HG02970 (cell line): ENCODE data around the gene ARID1B.
A peak's percentile ranks its signal among the peaks of the same experiment; 100 is the strongest.

Experiments used
- ATAC-seq: cut with Tn5 transposase; IDR thresholded peaks from one replicate; pipeline ENCODE4 v1.9.1; 2021; ENCODE audit warnings: mild to moderate bottlenecking, moderate library complexity, moderate number of reproducible peaks; ENCODE audit not compliant: unreplicated experiment, low FRiP score

Gene ARID1B

DNA sequence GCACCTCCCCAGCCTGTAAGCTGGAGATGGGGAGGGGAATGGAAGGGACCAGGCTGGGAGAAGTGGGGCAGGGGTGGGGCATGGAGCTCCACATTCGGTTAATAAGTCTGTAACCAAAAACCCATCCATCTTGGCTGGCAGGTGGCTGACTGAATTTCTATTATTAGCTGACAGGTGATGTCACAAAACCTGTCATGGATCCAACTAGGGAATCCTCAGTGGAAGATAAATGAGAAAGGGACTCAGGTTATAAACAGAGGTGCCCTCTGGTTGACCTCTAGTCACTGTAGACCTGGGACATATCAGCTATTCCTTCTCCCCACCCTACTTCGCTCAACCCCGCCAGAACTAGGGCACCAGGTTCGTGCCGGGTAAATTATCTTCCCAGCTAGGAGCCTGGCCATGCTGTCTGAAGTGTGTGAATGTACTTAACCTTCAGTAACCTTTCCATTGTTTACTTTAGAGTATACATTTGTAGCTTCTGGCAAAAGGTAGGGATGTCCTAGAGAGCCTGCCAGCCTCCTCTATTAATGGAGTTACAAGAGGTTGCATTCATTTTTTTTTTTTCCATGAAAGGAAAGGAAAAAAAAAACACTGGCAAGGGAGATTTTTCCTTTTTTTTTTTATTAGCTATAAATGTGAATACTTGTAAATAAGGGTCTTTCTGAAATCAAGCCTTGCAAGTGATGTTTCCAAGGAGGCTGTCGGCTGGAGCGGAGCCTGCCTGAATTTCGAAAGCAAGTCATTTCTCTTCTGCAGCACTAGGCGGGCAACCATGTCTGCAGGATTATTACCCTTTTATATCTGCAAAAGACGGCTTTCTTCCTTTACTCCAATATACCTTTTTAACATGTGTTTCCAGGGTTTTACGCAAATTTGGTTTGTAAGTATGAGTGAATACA, 410.3 kb downstream of the ARID1B start:
- ATAC-seq: no peak

DNA sequence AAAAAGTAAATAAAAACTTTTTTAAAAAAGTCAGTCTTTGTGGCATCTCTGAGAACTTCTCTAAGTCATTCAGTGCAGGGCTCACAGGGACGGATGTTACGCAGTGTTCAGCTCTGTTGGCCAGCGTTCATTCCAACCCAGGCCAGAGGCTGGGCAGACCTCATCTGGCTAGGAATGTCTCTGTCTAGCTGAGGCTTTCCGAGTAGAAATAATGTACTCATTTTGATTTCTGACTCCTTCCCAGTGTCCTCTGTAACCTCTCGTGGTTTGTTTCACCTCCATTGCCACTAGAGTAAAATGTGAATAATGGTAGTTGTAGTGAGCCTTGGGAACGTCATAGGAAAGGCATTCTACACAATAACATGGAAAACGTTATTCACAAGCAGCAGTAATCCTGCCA, 411.0 kb downstream of the ARID1B start:
- no peak for ATAC-seq

DNA sequence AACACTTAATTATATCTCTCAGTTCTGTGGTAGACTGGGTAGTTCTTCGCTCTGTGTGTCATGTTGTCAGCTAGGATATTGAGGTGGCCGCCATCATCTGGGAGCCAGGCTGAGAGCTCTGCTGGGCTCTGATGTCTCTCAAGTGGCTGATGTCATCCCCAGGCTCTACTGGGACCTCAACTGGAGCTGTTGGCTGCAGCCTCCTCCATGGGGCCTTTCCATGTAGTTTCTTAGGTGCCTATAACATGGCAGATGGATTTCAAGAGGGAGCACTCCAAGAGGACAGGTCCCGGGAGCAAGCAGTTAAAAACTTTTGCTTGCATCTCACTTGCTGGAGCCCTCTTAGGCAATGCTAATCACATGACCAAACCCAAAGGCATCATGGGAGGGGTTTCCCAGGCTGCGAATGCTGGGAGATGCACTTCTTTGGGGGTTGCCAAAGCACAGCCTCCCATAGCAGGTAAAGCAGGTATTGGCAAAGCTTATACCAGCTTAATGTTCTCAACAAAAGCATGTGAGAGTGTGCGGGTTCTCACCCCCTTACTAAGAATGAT, 416.3 kb downstream of the ARID1B start:
- ATAC-seq: no peak

DNA sequence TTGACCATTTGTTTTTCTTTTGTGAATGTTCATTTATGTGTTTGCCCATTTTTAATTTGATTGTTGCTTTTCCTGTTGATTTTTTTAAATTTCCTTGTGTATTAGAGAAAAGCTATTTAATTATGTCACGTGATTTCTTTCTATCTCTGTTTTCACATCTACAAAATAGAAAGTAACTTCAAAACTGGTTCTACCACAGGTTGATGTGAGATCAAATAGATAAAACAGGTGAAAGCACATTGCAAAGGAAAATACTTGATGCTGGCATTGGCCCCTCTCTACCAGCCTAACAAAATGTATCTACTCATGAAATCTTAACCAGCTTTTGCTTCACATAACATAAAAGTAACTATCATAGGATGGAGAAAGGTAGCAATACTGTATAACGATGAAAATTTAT, 416.9 kb downstream of the ARID1B start:
- no peak for ATAC-seq

GRCh38 chr6:157194643-157195042, 417.5 kb downstream of the ARID1B start:
- no peak for ATAC-seq

GRCh38 chr6:157196391-157196790, 419.2 kb downstream of the ARID1B start:
- ATAC-seq: no peak

DNA sequence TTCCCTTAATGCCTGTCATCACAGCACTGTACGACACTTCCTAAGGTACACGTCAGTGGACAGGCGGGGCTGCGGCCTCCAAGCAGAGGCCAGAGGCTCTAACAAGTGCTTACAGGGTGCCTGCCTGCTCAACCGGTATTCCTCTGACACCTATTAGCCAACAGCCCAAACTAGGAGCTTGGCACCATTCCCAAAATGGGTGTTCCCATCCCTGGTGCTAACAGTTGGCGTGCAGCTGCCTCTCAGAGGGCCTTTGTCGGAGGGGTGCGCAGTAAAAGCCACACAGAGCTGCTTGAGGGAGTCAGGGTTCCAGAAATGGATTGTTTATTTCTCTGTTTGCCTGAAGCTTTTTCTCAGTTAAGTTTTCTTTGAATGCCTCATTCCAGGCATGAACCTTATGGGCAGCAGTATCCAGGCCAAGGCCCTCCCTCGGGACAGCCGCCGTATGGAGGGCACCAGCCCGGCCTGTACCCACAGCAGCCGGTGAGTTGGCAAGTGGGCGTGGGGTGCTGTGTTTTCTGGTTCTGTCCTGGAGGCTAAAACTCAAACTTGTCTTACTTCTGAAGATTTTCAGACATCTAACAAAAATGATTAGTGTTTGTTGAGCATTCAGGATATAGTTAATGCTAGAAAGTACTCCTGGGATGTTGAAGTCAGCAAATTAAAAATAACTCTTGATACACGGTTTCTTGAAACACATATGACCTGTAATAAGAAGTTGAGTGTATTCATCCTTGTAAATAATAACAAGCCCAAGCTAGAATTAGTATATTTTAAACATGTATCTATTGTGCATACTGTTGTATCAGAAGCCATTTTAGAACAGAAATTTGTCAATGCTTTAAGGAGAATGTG, 421.5 kb downstream of the ARID1B start:
- no peak for ATAC-seq

DNA sequence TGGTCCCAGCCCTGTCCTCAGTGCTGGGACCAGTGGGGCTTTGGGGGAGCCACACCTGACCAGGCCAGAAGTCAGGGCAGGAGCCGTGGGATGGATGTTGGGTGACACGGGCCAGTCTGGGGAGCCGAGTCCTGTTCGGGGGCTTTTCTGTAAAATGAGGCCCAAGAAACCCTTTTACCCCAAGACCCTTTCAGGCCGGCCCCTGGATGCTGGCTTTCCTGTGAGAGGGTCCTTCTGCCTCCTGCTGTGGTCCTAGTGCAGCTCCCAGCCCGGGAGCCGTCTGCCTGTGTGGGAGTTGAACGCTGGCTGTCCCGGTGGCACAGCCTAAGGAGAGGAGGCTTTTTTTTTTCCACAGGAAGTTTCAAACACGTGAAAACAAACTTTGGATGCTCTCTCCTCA, 422.9 kb downstream of the ARID1B start:
- ATAC-seq: no peak

DNA sequence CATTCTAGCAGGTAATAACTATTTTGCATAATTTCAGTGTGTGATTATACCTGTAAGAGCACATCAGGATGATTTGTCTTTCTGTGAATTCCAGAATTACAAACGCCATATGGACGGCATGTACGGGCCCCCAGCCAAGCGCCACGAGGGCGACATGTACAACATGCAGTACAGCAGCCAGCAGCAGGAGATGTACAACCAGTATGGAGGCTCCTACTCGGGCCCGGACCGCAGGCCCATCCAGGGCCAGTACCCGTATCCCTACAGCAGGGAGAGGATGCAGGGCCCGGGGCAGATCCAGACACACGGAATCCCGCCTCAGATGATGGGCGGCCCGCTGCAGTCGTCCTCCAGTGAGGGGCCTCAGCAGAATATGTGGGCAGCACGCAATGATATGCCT, 423.4 kb downstream of the ARID1B start:
- ATAC-seq: no peak

- ATAC-seq: no peak
Measured at GRCh38 chr6:157201083-157201482, 423.9 kb downstream of the ARID1B start.

DNA sequence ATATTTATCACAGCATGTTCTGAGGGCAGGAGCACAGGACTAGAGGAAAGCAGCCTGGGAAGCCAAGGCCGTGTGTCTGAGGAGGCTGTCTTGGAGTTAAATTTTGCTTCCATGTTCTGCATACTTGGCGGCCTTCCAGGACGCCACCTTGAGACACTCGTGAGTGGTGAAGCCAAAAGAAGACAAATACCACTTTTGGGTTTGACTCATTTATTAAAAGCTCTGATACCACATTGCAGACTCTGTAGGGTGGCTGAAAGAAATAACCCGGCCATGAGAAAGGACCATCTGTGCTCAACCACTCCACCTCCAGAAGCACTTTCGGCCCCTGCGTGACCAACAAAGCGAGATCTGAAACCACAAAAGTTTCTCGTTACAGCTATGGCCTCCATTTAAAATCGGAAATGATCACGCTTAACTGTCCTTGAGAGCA, 426.1 kb downstream of the ARID1B start:
- peak; percentile 86 for ATAC-seq

DNA sequence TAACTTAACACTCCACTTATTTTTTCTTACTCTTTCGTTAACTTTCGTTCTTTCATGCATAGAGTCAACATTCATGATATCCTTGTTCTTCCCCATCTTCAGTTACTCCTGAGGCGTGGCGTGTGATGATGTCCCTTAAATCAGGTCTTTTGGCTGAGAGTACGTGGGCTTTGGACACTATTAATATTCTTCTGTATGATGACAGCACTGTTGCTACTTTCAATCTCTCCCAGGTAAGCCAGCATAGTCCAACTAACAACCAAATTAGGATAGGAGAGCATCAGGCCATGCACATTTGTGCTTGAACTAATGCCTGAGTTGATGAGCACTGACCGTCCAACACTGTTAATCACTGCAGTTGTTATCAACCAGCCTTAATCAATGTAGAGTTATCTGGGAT, 426.6 kb downstream of the ARID1B start:
- ATAC-seq: no peak

GRCh38 chr6:157205473-157206358, 428.5 kb downstream of the ARID1B start:
- no peak for ATAC-seq

GRCh38 chr6:157206359-157206815, 429.2 kb downstream of the ARID1B start:
- no peak for ATAC-seq

- ATAC-seq: no peak
Measured at GRCh38 chr6:157207521-157208076, 430.4 kb downstream of the ARID1B start.

DNA sequence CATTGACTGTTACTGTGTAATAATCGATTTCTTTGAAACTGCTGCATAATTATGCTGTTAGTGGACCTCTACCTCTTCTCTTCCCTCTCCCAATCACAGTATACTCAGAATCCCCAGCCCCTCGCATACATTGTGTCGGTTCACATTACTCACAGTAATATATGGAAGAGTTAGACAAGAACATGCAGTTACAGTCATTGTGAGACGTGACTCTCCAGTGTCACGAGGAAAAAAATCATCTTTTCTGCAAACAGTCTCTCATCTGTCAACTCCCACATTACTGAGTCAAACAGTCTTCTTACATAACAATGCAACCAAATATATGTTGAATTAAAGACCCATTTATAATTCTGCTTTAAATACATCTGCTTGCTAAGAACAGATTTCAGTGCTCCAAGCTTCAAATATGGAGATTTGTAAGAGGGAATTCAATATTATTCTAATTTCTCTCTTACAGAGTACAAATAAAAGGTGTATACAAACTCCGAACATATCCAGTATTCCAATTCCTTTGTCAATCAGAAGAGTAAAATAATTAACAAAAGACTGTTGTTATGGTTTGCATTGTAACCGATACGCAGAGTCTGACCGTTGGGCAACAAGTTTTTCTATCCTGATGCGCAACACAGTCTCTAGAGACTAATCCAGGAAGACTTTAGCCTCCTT, 432.8 kb downstream of the ARID1B start:
- ATAC-seq: no peak

DNA sequence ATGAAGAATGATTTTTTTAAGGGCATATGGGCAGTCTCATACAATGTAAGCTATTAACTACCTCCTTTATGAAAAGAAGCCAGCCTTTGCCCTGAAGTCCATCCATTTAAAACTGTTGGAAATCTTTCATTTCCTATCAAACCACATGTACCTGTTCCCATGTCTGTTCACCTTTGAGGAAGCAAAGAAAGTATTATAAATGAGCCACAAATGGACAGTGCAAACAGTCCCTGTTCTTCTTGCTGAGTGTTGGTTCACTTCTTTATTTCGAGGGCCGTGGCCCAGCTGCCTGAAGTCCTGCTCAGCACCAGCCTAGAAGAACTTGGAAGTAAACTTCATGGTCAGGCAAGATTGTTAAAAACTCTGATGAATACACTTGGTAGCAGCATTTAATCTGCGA, 433.8 kb downstream of the ARID1B start:
- ATAC-seq: no peak

- no peak for ATAC-seq
Measured at GRCh38 chr6:157211603-157212455, 434.7 kb downstream of the ARID1B start.
